Fibroblast of peridontal ligament (primary cell): ENCODE measurements around the gene ZNF423.

ENCODE experiments used
- DNase-seq: peaks from one replicate; pipeline ENCODE4 v3.0.0-alpha.2; 2010; ENCODE audit errors: extremely low read depth

The ZNF423 gene

DNA sequence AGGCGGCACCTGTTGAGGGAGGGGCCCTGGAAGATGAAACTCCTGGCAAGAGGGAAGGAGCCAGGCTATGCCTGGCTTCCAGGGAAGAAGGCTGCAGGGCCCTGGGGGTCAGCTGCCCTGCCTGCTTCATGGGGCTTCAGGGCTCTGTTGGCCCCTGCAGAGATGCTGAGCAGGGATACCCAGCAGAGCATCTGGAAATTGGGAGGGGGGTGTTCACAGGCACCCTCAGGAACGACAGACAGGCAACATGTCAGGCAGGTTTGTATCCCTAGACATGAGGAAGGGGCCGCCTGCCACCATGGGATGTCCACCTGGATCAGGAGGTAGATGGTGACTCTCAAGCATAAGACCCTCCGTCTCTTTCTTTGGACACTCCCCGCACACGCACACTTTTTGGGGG, 13.8 kb upstream of the ZNF423 start:
- DNase-seq = no peak

- DNase-seq = no peak
Observed at GRCh38 chr16:49867796-49868668, 12.1 kb upstream of the ZNF423 start.

DNA sequence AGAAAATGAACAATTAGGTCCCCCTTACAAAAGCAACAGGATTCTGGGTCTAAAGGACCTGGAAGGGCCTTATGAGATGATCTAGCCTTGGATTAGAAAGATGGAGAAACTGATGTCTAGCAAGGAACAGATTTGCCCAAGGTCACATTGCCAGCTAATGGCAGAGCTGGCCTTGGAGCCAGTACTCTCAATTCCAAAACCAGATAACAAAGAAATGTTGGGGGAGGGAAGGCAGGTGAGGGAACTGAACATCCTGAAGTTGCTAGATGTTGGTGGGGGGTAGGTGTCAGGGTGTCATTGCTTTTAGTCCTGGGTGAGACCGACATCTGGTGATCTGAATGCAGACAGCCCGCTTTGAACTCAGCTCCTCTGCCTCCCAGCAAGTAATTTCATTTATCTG, 11.3 kb upstream of the ZNF423 start:
- DNase-seq = no peak

GRCh38 chr16:49866595-49867071, 10.7 kb upstream of the ZNF423 start:
- DNase-seq = no peak

DNA sequence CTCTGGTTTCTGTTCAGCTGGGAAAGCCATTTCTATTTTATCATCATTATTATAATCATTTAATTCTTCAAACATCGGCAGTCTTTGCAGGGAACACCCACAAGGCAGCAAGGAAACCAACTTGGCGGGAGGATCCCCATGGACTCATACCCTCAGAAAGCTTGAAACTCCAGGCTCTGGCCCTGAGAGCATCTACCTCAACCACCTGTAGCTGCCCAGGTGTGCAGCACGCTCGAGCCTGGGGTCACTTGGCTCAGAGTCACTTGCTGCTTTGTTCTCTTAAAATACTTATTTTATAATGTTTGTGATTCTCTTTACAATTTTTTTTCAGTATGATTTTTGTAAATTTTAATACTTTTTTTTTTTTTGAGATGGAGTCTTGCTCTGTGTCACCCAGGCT, 6.8 kb upstream of the ZNF423 start:
- no peak for DNase-seq

GRCh38 chr16:49861299-49861698, 5.4 kb upstream of the ZNF423 start:
- DNase-seq = no peak

- DNase-seq = no peak
Observed at GRCh38 chr16:49860593-49860992, 4.7 kb upstream of the ZNF423 start.

- no peak for DNase-seq
Observed at GRCh38 chr16:49859125-49859811, 3.4 kb upstream of the ZNF423 start.

- no peak for DNase-seq
Observed at GRCh38 chr16:49858200-49859124, 2.5 kb upstream of the ZNF423 start.

DNA sequence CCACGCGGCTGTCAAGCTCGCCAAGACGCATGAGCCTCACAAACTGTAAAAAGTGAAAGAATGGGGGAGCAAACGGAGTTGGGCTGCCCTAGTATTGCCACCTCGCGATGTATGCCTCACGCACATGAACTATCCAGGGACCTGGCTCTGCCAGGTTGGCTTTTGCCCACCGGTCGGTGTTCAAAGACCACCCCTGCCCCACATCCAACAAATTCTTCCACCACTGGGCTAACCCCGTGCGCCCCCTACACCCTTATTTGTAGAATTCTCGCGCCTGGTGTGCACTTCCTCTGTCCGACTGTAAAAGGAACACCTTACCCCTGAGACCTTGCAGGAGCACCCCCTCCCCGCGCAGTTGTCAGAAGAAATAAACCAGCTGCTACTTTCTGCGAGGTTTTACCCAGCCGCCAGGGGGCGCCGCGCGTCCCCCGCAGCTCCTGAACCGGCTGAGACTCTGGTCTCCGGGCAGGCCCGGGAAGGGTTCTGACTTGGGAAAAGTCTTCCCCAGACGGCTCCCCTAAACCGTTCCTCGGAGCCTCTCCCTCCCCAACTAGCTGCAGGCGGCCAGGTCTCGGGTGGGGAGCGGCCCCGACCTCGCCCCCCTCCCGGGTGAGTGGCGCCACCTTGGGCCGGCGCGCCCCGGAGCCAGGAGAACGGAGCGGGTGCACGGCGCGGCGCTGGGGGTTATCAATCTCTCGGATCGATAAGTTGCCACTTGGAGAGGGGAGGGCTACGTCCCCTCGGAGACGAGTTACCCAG, 1.7 kb upstream of the ZNF423 start:
- DNase-seq = peak; percentile 34

- DNase-seq = peak; percentile 63
Observed at GRCh38 chr16:49856672-49857330, 889 bp upstream of the ZNF423 start.

- peak; percentile 65 for DNase-seq
Observed at GRCh38 chr16:49855280-49855821, 561 bp downstream of the ZNF423 start.

DNA sequence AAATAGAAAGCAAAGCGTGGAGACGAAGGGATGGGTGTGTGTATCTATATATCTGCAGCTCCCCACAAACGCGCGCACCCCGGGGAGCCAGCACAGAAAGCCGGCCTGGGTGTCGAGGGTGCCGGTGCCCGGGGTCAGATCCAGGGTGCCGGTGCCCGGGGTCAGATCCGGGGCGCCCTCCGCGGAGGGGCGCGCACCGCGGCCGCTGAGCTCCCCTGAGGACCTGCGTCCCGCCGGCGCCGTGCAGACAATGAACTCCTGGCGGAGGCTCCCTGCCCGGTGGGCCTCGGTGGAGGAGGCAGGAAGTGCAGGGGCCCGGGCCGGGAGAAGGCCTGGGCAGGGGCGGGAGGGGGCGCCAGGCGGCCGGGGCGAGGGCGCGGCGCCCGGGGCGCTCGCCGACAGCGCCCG, 1.1 kb downstream of the ZNF423 start:
- no peak for DNase-seq

DNA sequence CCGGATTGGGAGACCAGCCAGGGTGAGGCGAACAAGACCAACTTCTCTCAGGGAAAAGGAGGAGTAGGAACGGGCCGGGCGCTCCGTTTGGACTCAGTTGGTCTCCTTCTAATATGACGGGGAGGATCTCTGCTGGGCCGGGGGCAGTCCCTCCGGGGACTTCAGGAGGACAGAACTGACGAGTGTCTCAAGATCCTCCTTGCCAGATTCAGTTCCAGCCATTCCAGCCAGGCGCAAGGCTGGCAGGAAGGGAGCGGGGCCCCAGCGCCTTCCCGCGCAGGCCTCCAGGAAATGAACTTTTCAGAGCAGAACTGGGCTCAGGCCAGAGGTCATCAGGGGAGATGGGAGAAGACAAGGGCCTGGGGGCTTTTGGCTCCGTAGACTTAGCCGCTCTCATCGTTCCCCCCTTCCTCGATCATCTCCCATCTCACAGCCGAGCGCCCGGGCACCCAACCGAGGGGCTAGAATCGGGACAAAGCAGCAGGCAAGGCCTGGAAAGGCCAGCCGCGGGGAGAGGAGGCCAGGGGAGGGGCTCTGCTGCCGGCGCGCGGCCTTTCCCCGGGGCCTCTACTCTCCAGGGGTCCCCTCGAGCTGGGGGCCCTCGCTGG, 1.6 kb downstream of the ZNF423 start:
- DNase-seq = no peak

DNA sequence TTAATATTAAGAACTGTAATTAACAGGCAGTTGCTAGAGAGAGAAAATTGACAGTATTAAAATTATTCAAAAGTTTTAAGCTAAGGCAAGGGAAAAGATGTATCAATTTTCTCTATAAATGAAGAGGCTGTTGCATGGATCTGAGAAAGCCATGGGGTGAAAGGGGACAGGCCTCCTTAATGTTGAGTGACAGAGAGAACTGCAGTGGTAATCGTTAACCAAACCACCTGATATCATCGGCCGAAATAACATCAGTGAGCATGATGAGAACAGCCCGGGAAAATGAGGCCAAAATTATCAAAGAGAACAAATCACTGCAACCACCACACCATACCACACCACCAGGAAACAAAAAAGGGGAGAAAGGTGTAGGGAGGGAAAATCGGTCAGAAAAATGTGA, 3.6 kb downstream of the ZNF423 start:
- no peak for DNase-seq

DNA sequence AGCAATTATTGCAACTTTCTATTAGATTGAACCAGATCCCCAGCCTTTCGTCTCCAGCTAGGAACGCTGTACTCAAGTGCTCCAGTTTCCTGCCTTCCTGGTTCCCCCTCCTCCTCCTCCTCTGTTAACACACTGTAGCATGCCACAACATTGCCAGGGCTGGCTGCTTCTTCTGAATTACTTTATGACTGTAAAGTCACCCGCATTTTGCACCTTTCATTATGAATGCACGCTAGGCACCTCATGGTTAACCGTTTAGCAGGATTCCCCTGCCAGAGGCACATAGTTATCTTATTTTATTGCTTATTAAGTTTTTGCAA, 4.5 kb downstream of the ZNF423 start:
- no peak for DNase-seq

GRCh38 chr16:49850558-49851467, 5.1 kb downstream of the ZNF423 start:
- DNase-seq = no peak

DNA sequence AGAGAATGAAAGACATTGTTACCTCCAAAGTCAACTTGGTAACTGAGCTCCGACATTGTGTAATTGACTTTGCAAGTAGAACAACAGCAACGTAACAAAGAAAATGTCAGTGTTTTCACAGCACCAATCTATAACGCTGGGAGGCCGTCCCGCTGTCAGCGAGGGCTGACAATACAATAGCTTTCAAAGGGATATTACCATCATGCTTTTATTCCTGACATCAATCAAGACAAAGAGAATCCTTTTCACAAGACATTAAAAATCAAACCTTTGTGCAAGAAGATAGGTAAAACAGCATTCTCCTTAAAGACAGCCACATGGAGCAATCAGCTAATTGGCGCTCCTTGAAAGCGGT, 6.2 kb downstream of the ZNF423 start:
- no peak for DNase-seq
